HG03135 (cell line): ENCODE data around the gene ARHGAP10.
A peak's percentile ranks its signal among the peaks of the same experiment; 100 is the strongest.

Experiments used
- ATAC-seq: cut with Tn5 transposase; IDR thresholded peaks from one replicate; pipeline ENCODE4 v1.9.1; 2021; ENCODE audit warnings: mild to moderate bottlenecking, moderate library complexity; ENCODE audit not compliant: unreplicated experiment

The ARHGAP10 gene

DNA sequence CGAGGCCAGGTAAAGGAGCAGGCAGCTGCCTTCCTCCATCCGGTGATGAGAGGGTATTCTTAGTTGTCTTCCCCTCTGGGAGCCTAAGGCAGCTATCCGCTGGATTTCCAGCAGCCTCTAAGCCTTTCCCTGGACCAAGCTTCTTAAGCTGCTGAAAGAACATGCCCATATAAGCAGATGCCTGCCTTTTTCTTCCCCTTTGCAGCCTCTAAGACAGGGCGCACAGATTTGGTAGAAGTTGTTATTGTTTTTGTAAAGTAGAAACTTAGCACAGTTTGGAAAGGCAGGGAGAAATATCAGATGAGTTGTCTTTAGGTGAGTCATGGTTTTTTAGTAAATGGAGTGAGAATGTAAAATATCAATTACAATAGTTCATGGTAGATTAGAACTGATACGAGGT is 210.8 kb downstream of the ARHGAP10 start:
- ATAC-seq, result peak; percentile 29

- ATAC-seq, result peak; percentile 92
Observed at GRCh38 chr4:147943159-147943638, 211.3 kb downstream of the ARHGAP10 start.

DNA sequence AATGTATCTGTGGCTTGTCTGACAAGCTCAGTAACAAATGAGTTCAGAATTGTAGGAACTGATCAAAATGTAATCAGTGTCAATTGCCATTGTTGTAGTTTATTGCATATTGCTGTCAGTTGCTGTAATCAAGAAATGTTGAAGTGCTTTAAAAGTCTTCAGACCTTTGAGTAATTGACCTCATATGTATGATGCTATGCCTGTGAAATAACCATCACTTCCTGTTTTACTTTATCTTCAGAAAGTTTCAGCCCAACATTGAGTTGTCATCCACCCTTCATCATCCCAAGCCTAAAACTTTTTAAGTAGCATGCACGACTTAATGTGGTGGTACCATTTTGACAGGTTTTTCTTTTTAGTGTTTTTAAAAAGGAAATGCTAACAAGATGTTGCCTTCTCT is 212.4 kb downstream of the ARHGAP10 start:
- no peak for ATAC-seq

GRCh38 chr4:147944670-147945260 is 212.9 kb downstream of the ARHGAP10 start:
- no peak for ATAC-seq

DNA sequence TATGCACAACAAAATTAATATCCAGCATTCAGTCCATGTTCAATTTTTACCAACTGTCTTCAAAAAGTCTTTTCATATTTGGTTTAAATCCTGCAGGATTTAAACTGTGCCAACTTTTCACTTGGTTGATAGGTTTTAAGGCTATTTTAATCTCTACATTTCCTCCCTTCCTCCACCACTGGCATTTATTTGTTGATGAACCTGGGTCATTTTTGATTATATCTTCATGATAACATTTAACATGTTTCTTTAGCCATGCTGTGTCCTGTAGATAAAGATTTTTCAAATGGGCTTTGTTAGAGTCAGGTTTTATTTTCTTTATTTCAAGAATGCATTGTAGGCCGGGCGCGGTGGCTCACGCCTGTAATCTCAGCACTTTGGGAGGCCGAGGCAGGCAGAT is 216.4 kb downstream of the ARHGAP10 start:
- ATAC-seq, result no peak

DNA sequence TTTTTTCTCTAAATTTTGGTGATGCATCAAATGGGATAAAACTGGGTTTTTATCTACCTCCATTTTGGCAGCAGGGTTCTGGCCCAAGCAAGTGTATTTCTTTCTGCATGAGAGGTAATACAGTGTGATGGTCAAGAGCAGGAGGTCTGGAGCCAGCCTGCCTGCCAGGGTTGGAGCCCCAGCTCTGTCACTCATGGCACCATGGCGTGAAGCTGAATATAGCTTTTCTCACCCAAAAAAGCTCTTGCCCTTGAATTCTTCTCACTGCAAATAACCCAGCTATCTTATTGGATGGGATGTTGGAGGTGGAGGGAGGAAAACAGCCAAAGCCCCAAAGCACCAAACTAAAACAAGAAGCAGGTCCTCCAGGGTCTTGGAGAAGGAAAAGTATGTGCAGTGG is 218.4 kb downstream of the ARHGAP10 start:
- no peak for ATAC-seq

- no peak for ATAC-seq
Observed at GRCh38 chr4:147950841-147951240, 219.0 kb downstream of the ARHGAP10 start.

GRCh38 chr4:147954850-147955249 is 223.0 kb downstream of the ARHGAP10 start:
- ATAC-seq, result no peak

DNA sequence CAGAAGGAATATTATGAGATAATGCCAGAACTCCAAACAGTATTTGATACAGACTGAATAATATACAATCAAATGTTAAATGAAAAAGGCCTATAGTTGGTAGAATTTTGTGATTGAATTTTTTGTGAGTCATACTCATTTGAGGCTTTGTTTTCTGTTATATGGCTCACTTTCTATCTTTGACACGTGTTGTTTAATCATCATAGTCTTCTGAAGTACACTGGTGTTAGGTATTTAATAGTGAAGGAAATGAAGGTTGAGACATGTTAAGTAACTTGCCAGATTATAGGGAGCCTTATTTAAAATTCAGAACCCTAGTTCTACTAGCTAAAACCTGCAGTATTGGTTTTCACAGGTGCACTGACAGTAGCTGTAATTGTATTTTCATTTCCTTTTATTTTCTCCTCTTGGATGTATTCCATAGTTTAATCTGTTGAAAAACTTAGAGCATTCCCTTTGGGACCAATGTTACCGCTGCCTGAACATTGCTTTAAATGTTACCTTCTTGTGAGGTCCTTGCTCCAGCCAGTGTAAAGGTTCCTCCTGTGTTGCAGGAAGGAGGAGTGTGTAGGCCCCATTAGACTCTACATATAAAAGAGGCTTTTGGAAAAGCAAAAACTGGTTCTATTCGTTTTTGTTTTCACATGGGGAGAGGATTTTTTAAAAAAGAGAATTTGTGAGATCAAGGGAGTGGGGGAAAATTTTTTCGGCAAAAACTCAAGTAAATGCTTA is 224.1 kb downstream of the ARHGAP10 start:
- no peak for ATAC-seq

DNA sequence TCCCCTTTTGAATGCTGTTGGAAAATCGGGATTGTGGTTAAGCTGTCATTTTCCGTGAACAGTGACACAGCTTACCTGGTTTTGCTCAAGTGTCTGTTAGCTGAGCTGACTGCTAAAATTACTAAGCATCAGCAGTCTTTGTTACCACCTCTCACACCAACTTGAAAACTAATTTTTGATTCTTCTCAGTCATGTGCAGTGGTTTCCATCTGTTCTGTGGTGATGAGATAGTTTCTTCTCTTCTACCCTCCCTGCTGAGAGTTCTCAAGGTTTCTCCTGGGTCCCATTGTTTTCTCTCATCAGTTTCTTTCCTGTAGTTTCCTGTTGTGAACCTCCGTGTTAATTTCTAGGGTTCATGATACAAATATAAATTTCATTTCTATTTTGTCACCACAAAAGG is 225.6 kb downstream of the ARHGAP10 start:
- ATAC-seq, result no peak

DNA sequence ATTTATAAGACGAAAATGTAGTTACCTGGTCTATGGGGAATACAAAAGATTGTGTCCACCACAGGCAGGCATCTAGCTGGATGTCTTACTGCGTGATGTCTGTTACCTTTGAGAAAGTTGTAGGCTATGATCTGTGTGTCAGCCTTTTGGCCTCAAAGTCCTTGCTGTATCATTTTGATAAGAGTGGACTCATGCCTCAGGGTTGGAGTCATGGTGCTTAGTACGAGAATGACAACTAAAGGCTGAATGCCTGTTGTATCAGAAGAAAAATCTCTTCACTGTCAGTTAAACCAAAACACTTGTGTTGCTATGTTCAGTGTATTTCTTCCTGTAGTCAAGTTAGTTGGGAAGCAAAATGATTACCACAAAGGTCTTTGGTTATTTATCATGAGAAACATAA is 226.2 kb downstream of the ARHGAP10 start:
- no peak for ATAC-seq

- ATAC-seq, result no peak
Observed at GRCh38 chr4:147958489-147959065, 226.7 kb downstream of the ARHGAP10 start.

GRCh38 chr4:147960971-147961370 is 229.1 kb downstream of the ARHGAP10 start:
- peak; percentile 92 for ATAC-seq

- no peak for ATAC-seq
Observed at GRCh38 chr4:147963839-147964238, 232.0 kb downstream of the ARHGAP10 start.

DNA sequence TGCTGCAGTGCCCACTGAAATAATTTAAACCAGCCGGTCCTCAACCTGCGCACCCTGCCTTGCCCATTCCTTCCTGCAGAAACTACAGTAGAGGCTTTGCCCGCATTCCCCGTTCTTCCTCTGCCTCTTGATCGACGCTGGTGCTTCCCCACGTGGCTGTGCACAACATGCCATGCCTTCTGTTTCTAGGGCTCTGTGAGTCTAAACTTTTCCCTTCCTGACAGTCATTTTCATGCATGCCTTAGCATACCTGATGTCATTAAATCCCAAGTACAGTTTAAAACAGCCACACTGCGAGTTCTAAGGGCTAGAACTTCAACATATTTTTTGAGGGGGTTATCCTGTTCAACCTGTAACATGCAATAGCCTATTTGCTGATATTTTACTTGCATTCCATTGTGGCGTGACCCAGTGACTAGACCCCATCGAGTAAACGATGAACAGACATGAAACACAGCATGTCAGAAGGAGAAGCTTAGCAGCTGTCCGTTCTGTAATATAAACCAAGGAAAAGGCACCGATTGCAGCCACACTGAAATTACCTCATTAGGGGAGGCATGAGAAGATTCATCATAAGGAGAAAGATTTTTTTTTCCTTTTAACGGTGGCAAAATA is 232.5 kb downstream of the ARHGAP10 start:
- no peak for ATAC-seq

DNA sequence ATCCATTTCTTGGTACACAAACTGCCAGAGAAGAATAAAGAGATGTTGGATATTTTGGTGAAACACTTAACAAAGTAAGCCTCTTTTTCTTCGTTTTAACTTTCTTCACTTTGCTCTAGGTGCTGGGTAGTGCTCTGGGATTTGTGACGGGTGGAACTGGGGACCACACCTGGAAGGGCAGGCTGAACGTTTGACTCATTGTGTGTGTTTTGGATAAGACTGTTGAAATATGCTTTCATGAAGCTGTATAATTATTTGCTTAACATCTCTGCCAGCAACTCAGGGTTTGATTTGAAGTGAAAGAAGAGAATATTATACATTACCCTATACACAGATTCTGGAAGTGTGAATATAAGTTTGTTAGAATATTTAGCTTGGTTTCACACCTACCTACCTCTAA is 233.2 kb downstream of the ARHGAP10 start:
- no peak for ATAC-seq

DNA sequence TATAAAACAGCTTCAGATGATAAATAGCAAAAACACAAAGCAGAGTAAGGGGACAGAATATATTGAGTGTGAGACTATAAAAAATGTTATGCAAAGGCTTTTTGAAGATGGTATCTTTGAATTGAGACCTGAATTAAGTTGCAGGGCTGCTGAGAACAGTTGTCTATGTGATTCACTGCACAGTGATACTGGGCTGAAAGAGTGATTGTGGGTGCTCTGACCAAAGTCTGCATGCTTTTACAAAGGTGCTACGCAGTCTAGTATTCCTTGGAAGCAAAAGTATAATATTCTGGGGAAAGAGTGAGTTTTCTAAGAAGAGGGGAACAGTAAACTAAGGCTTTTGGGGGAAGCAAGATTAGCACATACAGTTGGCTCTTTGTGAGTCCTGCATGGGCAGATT is 234.0 kb downstream of the ARHGAP10 start:
- ATAC-seq, result no peak

DNA sequence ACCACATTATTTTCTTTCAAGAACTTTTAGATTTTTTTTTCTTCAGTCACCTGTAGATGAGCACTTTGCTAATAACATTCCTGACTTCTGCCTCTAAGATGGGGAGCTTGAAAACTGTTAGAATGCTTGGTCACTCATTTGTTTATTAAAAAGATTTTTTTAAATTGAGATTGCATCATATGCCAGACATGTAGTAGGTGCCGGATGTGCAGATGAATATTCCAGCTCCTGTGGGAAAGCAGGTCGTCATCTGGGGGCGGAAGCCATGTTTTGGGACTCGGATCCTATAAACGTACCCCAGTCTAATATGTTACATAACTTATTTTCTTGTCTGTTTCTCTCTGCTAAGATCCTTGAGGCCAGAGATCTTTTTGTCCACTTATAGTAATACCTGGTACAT is 236.8 kb downstream of the ARHGAP10 start:
- no peak for ATAC-seq

- peak; percentile 62 for ATAC-seq
Observed at GRCh38 chr4:147969573-147970385, 237.9 kb downstream of the ARHGAP10 start.

GRCh38 chr4:147971116-147971515 is 239.2 kb downstream of the ARHGAP10 start:
- ATAC-seq, result no peak

GRCh38 chr4:147975325-147975724 is 243.4 kb downstream of the ARHGAP10 start:
- ATAC-seq, result no peak
